Measurements from ENCODE around the gene SPACA9.

The SPACA9 gene

DNA sequence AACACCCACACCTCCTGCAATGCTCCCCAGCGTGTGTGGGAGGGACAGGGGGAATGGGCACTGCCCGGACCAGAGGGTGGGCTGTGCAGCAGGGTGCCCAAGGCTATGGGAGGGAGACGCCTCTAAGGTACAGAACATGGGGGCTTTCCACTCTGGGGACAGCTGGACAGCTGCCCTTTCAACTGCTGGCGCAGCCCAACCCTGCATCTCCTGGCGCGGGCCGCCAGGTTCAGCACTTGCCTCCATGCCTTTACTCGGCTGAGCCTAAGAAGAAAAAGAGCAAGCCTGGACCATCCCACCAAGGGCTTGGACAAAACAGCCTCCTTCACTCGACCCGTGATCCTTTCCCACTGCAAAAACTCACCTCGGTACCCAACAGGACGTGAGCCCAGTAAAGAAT, 15.6 kb upstream of the SPACA9 start:
- Histone ChIP-seq H3K4me3 (ENCODE audit: low read length) (no peak overlapping the region), H3K36me3 (ENCODE audit: control insufficient read depth, insufficient read depth, low read length) (no peaks in the 10 kb centered on the region), H3K4me1 (ENCODE audit: control insufficient read depth, insufficient read depth, low read length) (peaks cover 3% of the 10 kb centered on the region), H3K27me3 (ENCODE audit: control insufficient read depth, insufficient read depth, low read length) (no peaks in the 10 kb centered on the region), H3K9me3 (ENCODE audit: control insufficient read depth, insufficient read depth, low read length) (no peaks in the 10 kb centered on the region), H3K27ac (ENCODE audit: low read length) (no peak overlapping the region)
- WGBS (ENCODE audit: insufficient coverage, insufficient read length): no CpG with 5 or more reads among the region's 12 CpGs
- no peak for DNase-seq (ENCODE audit: low read depth, low spot score)

DNA sequence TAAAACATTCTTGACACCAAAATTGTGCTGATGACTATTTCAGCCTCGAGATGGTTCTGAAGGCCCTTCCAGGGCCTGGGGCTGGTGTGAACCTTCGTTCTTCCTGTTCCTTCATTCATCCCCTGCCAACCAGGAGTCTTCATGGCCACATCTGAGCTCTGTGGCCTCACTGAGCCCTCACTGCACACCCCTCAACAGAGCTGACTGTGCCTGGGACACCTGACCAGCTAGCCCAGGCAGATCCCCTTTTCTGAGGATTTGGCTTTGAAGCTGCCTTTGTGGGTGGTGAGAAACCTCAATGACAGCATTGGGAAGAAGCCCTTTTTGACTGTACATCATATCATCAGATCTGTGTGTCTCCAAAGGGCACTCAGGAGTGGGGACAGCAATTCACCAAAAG, 14.4 kb upstream of the SPACA9 start:
- no peak overlapping the region for H3K4me3 ChIP-seq (ENCODE audit: low read length)
- H3K9me3 ChIP-seq (ENCODE audit: control insufficient read depth, insufficient read depth, low read length): no peaks in the 10 kb centered on the region
- no peaks in the 10 kb centered on the region for H3K27me3 ChIP-seq (ENCODE audit: control insufficient read depth, insufficient read depth, low read length)
- WGBS (ENCODE audit: insufficient coverage, insufficient read length): no CpG with 5 or more reads among the region's 2 CpGs
- H3K27ac ChIP-seq (ENCODE audit: low read length): no peak overlapping the region
- H3K4me1 ChIP-seq (ENCODE audit: control insufficient read depth, insufficient read depth, low read length): peaks cover 3% of the 10 kb centered on the region; the same call in 1 of the 2 replicates
- no peaks in the 10 kb centered on the region for H3K36me3 ChIP-seq (ENCODE audit: control insufficient read depth, insufficient read depth, low read length)
- DNase-seq (ENCODE audit: low read depth, low spot score): no peak

DNA sequence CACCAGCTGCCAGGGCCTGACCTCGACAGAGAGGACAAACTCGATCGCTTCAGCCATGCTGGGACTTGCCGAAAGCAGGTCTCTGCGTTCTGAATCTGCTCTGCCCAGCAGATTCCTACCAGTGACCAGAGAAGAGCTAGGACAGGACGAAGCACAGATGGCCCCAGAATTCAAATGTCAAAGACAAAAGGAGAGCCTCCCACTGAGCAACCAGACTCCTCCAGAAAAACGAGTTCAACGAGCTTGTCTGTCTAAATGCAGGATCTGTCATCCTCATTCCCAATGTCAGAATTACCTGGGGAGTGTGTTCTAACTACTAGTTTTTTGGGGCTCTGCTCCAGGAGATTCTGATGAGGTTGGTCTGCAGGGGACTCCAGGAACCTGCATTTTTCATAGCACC, 14.0 kb upstream of the SPACA9 start:
- WGBS (ENCODE audit: insufficient coverage, insufficient read length): no CpG with 5 or more reads among the region's 8 CpGs
- peaks cover 3% of the 10 kb centered on the region; the same call in 1 of the 2 replicates for H3K4me1 ChIP-seq (ENCODE audit: control insufficient read depth, insufficient read depth, low read length)
- H3K36me3 ChIP-seq (ENCODE audit: control insufficient read depth, insufficient read depth, low read length): no peaks in the 10 kb centered on the region
- H3K4me3 ChIP-seq (ENCODE audit: low read length): no peak overlapping the region
- no peaks in the 10 kb centered on the region for H3K9me3 ChIP-seq (ENCODE audit: control insufficient read depth, insufficient read depth, low read length)
- no peak overlapping the region for H3K27ac ChIP-seq (ENCODE audit: low read length)
- no peak for DNase-seq (ENCODE audit: low read depth, low spot score)
- H3K27me3 ChIP-seq (ENCODE audit: control insufficient read depth, insufficient read depth, low read length): no peaks in the 10 kb centered on the region

DNA sequence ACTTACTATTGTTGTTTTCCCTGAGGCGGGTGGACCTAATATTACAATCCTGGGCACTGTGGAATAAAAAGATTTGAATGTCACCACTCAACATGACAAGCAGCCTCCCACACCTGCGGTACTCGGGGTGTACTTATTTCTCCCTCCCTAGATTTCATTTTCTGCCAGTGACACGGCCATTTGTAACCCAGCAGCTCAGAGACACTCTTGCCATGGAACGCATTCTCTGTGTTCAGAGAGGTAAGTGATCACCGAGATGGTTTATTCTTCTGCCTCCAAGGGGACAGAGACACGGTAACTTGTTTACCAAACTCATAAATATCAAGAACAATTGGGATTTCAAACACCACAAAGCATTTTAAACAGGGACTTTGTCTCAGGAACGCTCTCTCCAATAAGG, 11.8 kb upstream of the SPACA9 start:
- H3K4me1 ChIP-seq (ENCODE audit: control insufficient read depth, insufficient read depth, low read length): peaks cover 3% of the 10 kb centered on the region; the same call in 1 of the 2 replicates
- H3K9me3 ChIP-seq (ENCODE audit: control insufficient read depth, insufficient read depth, low read length): no peaks in the 10 kb centered on the region
- DNase-seq (ENCODE audit: low read depth, low spot score): no peak
- WGBS (ENCODE audit: insufficient coverage, insufficient read length): no CpG with 5 or more reads among the region's 8 CpGs
- H3K27ac ChIP-seq (ENCODE audit: low read length): no peak overlapping the region
- no peaks in the 10 kb centered on the region for H3K36me3 ChIP-seq (ENCODE audit: control insufficient read depth, insufficient read depth, low read length)
- H3K27me3 ChIP-seq (ENCODE audit: control insufficient read depth, insufficient read depth, low read length): no peaks in the 10 kb centered on the region
- H3K4me3 ChIP-seq (ENCODE audit: low read length): no peak overlapping the region

DNA sequence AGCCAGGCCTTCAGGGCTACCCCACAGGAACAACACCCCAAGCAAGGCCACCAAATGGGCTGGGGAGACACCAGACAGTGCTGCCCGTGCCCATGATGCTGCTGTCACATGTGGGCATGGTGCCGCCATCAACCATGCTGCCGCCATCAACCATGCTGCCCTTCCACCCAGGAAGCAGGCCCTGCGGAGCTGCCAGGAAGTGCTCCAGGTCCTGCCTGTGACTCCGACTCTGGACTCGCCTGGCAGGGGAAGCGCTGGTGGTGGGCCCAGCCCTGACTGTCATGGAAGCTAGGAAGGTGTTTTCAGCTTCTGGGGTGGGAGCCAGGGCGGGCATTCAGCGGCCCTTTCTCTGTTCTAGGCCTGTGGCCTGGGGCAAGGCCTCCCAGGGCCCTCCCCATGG, 9.4 kb upstream of the SPACA9 start:
- H3K27me3 ChIP-seq (ENCODE audit: control insufficient read depth, insufficient read depth, low read length): no peaks in the 10 kb centered on the region
- no peaks in the 10 kb centered on the region for H3K9me3 ChIP-seq (ENCODE audit: control insufficient read depth, insufficient read depth, low read length)
- H3K27ac ChIP-seq (ENCODE audit: low read length): no peak overlapping the region
- WGBS (ENCODE audit: insufficient coverage, insufficient read length): no CpG with 5 or more reads among the region's 9 CpGs
- H3K36me3 ChIP-seq (ENCODE audit: control insufficient read depth, insufficient read depth, low read length): no peaks in the 10 kb centered on the region
- no peak overlapping the region; the same call in 1 of the 2 replicates for H3K4me3 ChIP-seq (ENCODE audit: low read length)
- DNase-seq (ENCODE audit: low read depth, low spot score): no peak
- peaks cover 3% of the 10 kb centered on the region; the same call in 1 of the 2 replicates for H3K4me1 ChIP-seq (ENCODE audit: control insufficient read depth, insufficient read depth, low read length)

DNA sequence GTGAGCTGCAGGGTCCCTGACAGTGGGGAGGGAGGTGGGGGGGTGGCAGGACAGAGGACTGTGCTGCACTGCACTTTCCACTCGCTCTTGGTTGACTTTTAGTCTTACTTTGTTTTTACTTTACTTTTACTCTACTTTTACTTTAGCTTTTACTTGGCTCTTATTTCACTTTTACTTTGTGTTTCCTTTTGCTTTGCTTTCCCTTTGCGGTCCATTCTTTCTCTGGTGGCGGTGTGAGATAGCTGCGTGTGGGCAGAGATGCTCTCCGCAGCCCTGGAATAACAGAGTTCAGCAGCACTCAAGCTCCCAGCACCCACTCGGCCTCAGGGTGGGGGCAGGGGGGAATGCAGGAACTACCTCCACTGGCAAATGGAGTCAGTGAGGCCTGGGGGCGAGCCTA, 5.3 kb upstream of the SPACA9 start:
- H3K36me3 ChIP-seq (ENCODE audit: control insufficient read depth, insufficient read depth, low read length): no peaks in the 10 kb centered on the region
- H3K27me3 ChIP-seq (ENCODE audit: control insufficient read depth, insufficient read depth, low read length): no peaks in the 10 kb centered on the region; the same call in 1 of the 2 replicates
- no peaks in the 10 kb centered on the region for H3K4me1 ChIP-seq (ENCODE audit: control insufficient read depth, insufficient read depth, low read length)
- no peaks in the 10 kb centered on the region for H3K9me3 ChIP-seq (ENCODE audit: control insufficient read depth, insufficient read depth, low read length)
- no peak overlapping the region for H3K27ac ChIP-seq (ENCODE audit: low read length)
- H3K4me3 ChIP-seq (ENCODE audit: low read length): no peak overlapping the region
- no CpG with 5 or more reads among the region's 7 CpGs for WGBS (ENCODE audit: insufficient coverage, insufficient read length)
- no peak for DNase-seq (ENCODE audit: low read depth, low spot score)

DNA sequence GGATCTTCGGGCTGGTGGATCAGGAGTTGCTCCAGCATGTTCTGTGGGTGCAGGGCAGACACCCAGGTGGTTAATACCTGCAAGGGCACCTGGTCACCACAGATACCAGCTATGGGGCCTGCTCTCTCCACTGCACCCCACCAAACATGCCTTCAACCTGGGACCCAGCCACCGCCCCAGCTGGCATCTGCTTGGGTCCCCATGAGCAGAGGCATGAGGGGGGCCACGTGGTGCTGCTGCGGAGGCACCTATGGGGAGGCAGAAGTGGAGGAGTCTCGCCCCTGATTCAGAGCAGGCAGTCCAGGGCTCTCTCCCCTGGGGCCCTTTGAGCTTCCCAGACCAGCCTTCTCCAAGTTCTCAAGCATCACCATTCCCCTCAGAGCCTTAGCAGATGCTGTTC, 3.5 kb upstream of the SPACA9 start:
- H3K4me1 ChIP-seq (ENCODE audit: control insufficient read depth, insufficient read depth, low read length): no peaks in the 10 kb centered on the region
- H3K27me3 ChIP-seq (ENCODE audit: control insufficient read depth, insufficient read depth, low read length): no peaks in the 10 kb centered on the region; the same call in 1 of the 2 replicates
- H3K9me3 ChIP-seq (ENCODE audit: control insufficient read depth, insufficient read depth, low read length): no peaks in the 10 kb centered on the region
- no peak overlapping the region for H3K4me3 ChIP-seq (ENCODE audit: low read length)
- DNase-seq (ENCODE audit: low read depth, low spot score): no peak
- H3K27ac ChIP-seq (ENCODE audit: low read length): no peak overlapping the region
- H3K36me3 ChIP-seq (ENCODE audit: control insufficient read depth, insufficient read depth, low read length): no peaks in the 10 kb centered on the region
- no CpG with 5 or more reads among the region's 5 CpGs for WGBS (ENCODE audit: insufficient coverage, insufficient read length)

DNA sequence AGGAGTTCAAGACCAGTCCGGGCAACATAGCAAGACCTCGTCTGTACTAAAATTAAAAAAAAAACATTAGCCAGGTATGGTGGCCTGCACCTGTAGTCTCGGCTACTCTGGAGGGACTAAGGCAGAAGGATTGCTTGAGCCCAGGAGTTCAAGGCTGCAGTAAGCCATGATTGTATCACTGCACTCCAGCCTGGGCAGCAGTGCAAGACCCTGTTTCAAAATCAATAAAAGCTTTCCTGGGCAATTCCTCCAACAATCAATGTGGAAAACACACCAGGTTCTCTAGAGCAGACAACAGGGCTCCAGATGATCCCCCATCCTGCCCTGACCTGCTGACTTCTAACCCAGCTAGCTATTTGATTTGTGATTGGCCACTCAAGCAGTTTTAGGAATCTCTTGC, 1.8 kb upstream of the SPACA9 start:
- H3K36me3 ChIP-seq (ENCODE audit: control insufficient read depth, insufficient read depth, low read length): no peaks in the 10 kb centered on the region
- H3K4me1 ChIP-seq (ENCODE audit: control insufficient read depth, insufficient read depth, low read length): no peaks in the 10 kb centered on the region
- no peak overlapping the region for H3K27ac ChIP-seq (ENCODE audit: low read length)
- DNase-seq (ENCODE audit: low read depth, low spot score): no peak
- no peaks in the 10 kb centered on the region for H3K9me3 ChIP-seq (ENCODE audit: control insufficient read depth, insufficient read depth, low read length)
- H3K4me3 ChIP-seq (ENCODE audit: low read length): no peak overlapping the region
- WGBS (ENCODE audit: insufficient coverage, insufficient read length): no CpG with 5 or more reads among the region's 3 CpGs
- no peaks in the 10 kb centered on the region; the same call in 1 of the 2 replicates for H3K27me3 ChIP-seq (ENCODE audit: control insufficient read depth, insufficient read depth, low read length)

DNA sequence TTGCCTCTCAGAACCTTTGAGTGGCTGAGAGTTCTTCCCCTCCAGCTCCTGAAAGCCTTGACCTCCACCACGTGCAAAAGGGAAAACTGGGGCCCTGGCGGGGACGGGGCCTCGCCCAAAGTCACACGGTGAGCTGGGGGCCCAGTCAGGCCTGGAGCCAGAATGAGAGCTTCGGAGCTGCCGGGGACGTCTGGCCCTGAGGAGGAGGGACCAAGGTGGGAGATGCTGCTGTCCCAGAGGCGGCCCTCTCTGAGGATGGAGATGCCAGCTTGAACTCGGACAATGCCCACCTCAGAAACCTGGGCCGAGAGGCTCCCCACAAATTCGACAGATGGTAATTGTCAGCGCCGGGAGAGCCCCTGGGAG, 1.3 kb upstream of the SPACA9 start:
- no CpG with 5 or more reads among the region's 14 CpGs for WGBS (ENCODE audit: insufficient coverage, insufficient read length)

DNA sequence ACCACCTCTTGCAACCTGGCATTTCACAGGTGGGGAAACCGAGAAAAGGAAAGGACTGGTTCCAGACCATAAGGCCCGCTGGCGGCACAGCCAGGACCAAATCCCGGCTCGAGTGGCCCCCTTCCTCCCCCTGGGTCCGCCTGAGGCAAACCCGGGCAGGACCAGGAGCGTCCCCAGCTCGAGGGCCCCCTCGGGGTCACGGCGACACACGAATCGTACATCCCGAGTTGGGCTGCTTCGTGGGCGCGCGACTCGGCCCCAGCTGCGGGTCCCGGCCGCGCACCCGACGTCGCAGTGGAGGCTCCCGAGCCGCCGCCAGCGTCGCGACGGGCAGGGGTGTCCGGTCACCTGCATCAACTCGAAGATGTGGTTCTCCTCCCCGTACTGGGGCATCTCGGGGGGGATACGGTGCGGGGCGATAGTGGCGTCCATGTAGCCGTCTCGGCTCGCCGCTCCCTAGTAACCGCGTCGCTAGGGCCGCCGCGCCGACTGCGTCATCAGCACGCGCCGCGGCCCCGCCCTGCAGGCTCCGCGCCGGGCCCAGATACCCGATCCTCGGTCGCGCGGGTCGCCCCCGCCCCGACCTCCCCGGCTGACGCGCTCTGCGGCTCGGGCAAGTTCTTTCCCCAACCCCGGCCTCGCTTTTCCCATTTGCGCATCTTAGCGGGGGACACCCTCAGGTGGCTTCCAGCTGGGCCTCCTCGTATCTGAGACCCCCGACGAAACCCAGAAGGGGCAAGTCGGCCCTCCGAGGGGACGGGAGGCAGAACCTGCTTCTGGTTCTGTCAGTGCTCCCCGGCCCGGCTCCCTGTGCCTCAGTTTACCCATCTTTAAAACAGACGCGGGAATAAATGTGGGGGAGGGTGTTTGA, 639 bp upstream of the SPACA9 start, which contains the start of gene AK8:
Gene AK8 (minus strand): TSS at position 461 of the 871 bp plus-strand sequence. CDS start 29 bp downstream, at position 432.
- no peak within 1 kb of the TSS for H3K27ac ChIP-seq (ENCODE audit: low read length)
- DNase-seq (ENCODE audit: low read depth, low spot score): peak; percentile 35
- WGBS (ENCODE audit: insufficient coverage, insufficient read length): no CpG with 5 or more reads among the region's 89 CpGs

More for the DNA sequence above, 1.3 kb upstream of the SPACA9 start:
- H3K36me3 ChIP-seq (ENCODE audit: control insufficient read depth, insufficient read depth, low read length): no peaks in the 10 kb centered on the region
- no peaks in the 10 kb centered on the region for H3K4me1 ChIP-seq (ENCODE audit: control insufficient read depth, insufficient read depth, low read length)
- no peak overlapping the region for H3K27ac ChIP-seq (ENCODE audit: low read length)
- peak overlapping the region; percentile 73; the same call in 1 of the 2 replicates for H3K4me3 ChIP-seq (ENCODE audit: low read length)
- no peaks in the 10 kb centered on the region; the same call in 1 of the 2 replicates for H3K27me3 ChIP-seq (ENCODE audit: control insufficient read depth, insufficient read depth, low read length)
- H3K9me3 ChIP-seq (ENCODE audit: control insufficient read depth, insufficient read depth, low read length): no peaks in the 10 kb centered on the region
- DNase-seq (ENCODE audit: low read depth, low spot score): no peak

More for the DNA sequence above, 639 bp upstream of the SPACA9 start, which contains the start of gene AK8:
- Histone ChIP-seq H3K27me3 (ENCODE audit: control insufficient read depth, insufficient read depth, low read length) (no peaks in the 10 kb centered on the region; the same call in 1 of the 2 replicates), H3K36me3 (ENCODE audit: control insufficient read depth, insufficient read depth, low read length) (no peaks in the 10 kb centered on the region), H3K9me3 (ENCODE audit: control insufficient read depth, insufficient read depth, low read length) (no peaks in the 10 kb centered on the region), H3K4me3 (ENCODE audit: low read length) (peak within 1 kb of the TSS; percentile 73), H3K4me1 (ENCODE audit: control insufficient read depth, insufficient read depth, low read length) (no peaks in the 10 kb centered on the region)
